GM21447 (cell line): Measurements from ENCODE around the gene ARID3C.

Source experiments
- ATAC-seq: cut with Tn5 transposase; IDR thresholded peaks from one replicate; pipeline ENCODE4 v1.9.1; 2021; ENCODE audit not compliant: unreplicated experiment

ARID3C gene

GRCh38 chr9:34628656-34629490 is at the start of gene ARID3C:
ARID3C (minus strand) TSS chr9:34629066; CDS start chr9:34628014, 1,052 bp downstream.
- ATAC-seq: no peak

- no peak for ATAC-seq
These were observed 47.0 kb upstream of the ARID3C start for GRCh38 chr9:34675869-34676268.

GRCh38 chr9:34675048-34675714 is 46.3 kb upstream of the ARID3C start:
- no peak for ATAC-seq

GRCh38 chr9:34674440-34674839 is 45.6 kb upstream of the ARID3C start:
- ATAC-seq: no peak

GRCh38 chr9:34671307-34671706 is 42.4 kb upstream of the ARID3C start:
- no peak for ATAC-seq

GRCh38 chr9:34669809-34670562 is 41.1 kb upstream of the ARID3C start:
- no peak for ATAC-seq

- peak; percentile 68 for ATAC-seq
These were observed 36.8 kb upstream of the ARID3C start for GRCh38 chr9:34665381-34666250.

- ATAC-seq: peak; percentile 14
These were observed 36.2 kb upstream of the ARID3C start for GRCh38 chr9:34665067-34665380.

GRCh38 chr9:34664281-34665066 is 35.6 kb upstream of the ARID3C start:
- peak; percentile 56 for ATAC-seq

- ATAC-seq: no peak
These were observed 34.4 kb upstream of the ARID3C start for GRCh38 chr9:34663303-34663605.

- no peak for ATAC-seq
These were observed 33.8 kb upstream of the ARID3C start, which contains the start of gene CCL27 for GRCh38 chr9:34662526-34663302. CCL27 (minus strand) TSS chr9:34662657; CDS start chr9:34662633, 24 bp downstream.

- ATAC-seq: no peak
These were observed 30.9 kb upstream of the ARID3C start for GRCh38 chr9:34659592-34660253.

GRCh38 chr9:34658461-34658860 is 29.6 kb upstream of the ARID3C start:
- ATAC-seq: no peak

- no peak for ATAC-seq
These were observed 28.1 kb upstream of the ARID3C start for GRCh38 chr9:34656992-34657391.

- ATAC-seq: no peak
These were observed 26.5 kb upstream of the ARID3C start for GRCh38 chr9:34655394-34655793.

GRCh38 chr9:34654323-34655051 is 25.6 kb upstream of the ARID3C start:
- ATAC-seq: no peak

GRCh38 chr9:34653151-34654072 is 24.5 kb upstream of the ARID3C start:
- no peak for ATAC-seq
